NCI-H524 treated with DMSO at 0.1 percent for 48 hours (cell line): ENCODE data around the gene AGR2.
"Not testable (repeated sequence)": the region's sequence is repeated elsewhere in the genome, so short reads cannot be mapped to it uniquely, and the experiment has no call there.

ENCODE experiments used
- DNase-seq: peaks from one replicate; lab custom pipeline; 2025; lab: John Stamatoyannopoulos, UW

AGR2 gene

GRCh38 chr7:16773884-16774283 is 30.9 kb downstream of the AGR2 start:
- DNase-seq, result no peak

GRCh38 chr7:16773326-16773725 is 31.5 kb downstream of the AGR2 start:
- DNase-seq, result no peak

- DNase-seq, result no peak
Measured at GRCh38 chr7:16770657-16771329, 34.0 kb downstream of the AGR2 start.

- not testable (repeated sequence) for DNase-seq
Measured at GRCh38 chr7:16769994-16770393, 34.8 kb downstream of the AGR2 start.

- no peak for DNase-seq
Measured at GRCh38 chr7:16765436-16765859, 39.4 kb downstream of the AGR2 start.

GRCh38 chr7:16764942-16765341 is 39.9 kb downstream of the AGR2 start:
- DNase-seq, result no peak

- DNase-seq, result no peak
Measured at GRCh38 chr7:16762177-16762576, 42.6 kb downstream of the AGR2 start.

- no peak for DNase-seq
Measured at GRCh38 chr7:16759840-16760239, 45.0 kb downstream of the AGR2 start.

GRCh38 chr7:16758631-16759611 is 45.9 kb downstream of the AGR2 start:
- DNase-seq, result no peak

GRCh38 chr7:16758036-16758435 is 46.8 kb downstream of the AGR2 start:
- DNase-seq, result no peak

- no peak for DNase-seq
Measured at GRCh38 chr7:16755397-16755796, 49.4 kb downstream of the AGR2 start.

GRCh38 chr7:16754856-16755317 is 49.9 kb downstream of the AGR2 start:
- peak; percentile 34 for DNase-seq

- DNase-seq, result no peak
Measured at GRCh38 chr7:16753932-16754855, 50.6 kb downstream of the AGR2 start.

- DNase-seq, result peak; percentile 49
Measured at GRCh38 chr7:16753102-16753931, 51.5 kb downstream of the AGR2 start, which contains the start of gene TSPAN13. Gene TSPAN13, plus strand, starts transcription at chr7:16753755. Its CDS starts 213 bp downstream, at chr7:16753968.

GRCh38 chr7:16747102-16747501 is 57.7 kb downstream of the AGR2 start:
- no peak for DNase-seq

- no peak for DNase-seq
Measured at GRCh38 chr7:16745645-16746044, 59.2 kb downstream of the AGR2 start.

- no peak for DNase-seq
Measured at GRCh38 chr7:16744518-16745250, 60.1 kb downstream of the AGR2 start.

GRCh38 chr7:16743236-16743635 is 61.6 kb downstream of the AGR2 start:
- no peak for DNase-seq

- DNase-seq, result no peak
Measured at GRCh38 chr7:16742547-16742946, 62.3 kb downstream of the AGR2 start.
